K562 (cell line): ENCODE measurements around the gene ABCG2. TPM values are rescaled to one million over a fixed set of nuclear protein-coding genes. Genes with fewer than 3 reads are reported as not detected.

Source experiments
- ATAC-seq: fragments of 200-7000 bp; cut with Tn5 transposase; 3 replicates; pipeline ENCODE4 v1.9.1; 2020; ENCODE audit warnings: moderate library complexity
- BruUV-seq: library from RNA; stranded (reverse); fragments of 400-500 nt; replicated peaks from 2 replicates; lab custom pipeline; 2021; lab: Mats Ljungman, UMichigan
- CTCF ChIA-PET: fragments of 300-600 bp; formaldehyde crosslinking; extraction: SDS; loops from one replicate; lab custom pipeline; 2021; ENCODE audit warnings: low intra/inter-chr PET ratio; lab: Yijun Ruan, JAX
- POLR2A ChIA-PET: fragments of 300-600, 350-650 bp; sonication (Branson Sonifier 250); formaldehyde crosslinking; extraction: SDS; loops from one replicate; lab custom pipeline; 2021; ENCODE audit warnings: antibody characterized with exemption, inconsistent platforms; lab: Yijun Ruan, JAX
- DNase-seq, 4 experiments: peaks; one replicate each; pipeline versions ENCODE4 v3.0.0 to v3.0.0-alpha.2; 2011 to 2018; ENCODE audit warnings: low spot score in 3 of 4, mixed read lengths in 3 of 4; ENCODE audit errors: extremely low read depth in 1 of 4
- FAIRE-seq: peaks from 2 replicates; lab custom pipeline; 2011; peaks lifted over from hg19 to GRCh38; lab: Jason Lieb, UNC
- H2AFZ ChIP-seq: 2 replicates; pipeline ENCODE4 v1.6.0; 2011; ENCODE audit warnings: low read depth, low read length, control low read depth, inconsistent platforms
- H3K27ac ChIP-seq: fragments of 200-600 bp; 3 replicates; pipeline ENCODE4 v1.8.0; 2011; ENCODE audit warnings: low read depth, mild to moderate bottlenecking, control low read depth, inconsistent platforms, low read length, moderate library complexity, mixed read lengths; ENCODE audit errors: extremely low read depth
- H3K27me3 ChIP-seq, 2 experiments: fragments of 300-600 bp in 1 of 2; 2 replicates in 1 of 2; 3 replicates in 1 of 2; pipeline versions ENCODE4 v1.6.0 to v1.8.0; 2011; ENCODE audit warnings: inconsistent platforms in 2 of 2, low read length in 2 of 2, mild to moderate bottlenecking in 1 of 2, mixed read lengths in 1 of 2, moderate library complexity in 1 of 2; ENCODE audit not compliant: control insufficient read depth in 2 of 2, insufficient read depth in 2 of 2
- H3K36me3 ChIP-seq: fragments of 300-600 bp; 3 replicates; pipeline ENCODE4 v1.8.0; 2011; ENCODE audit warnings: mild to moderate bottlenecking, low read length, inconsistent platforms; ENCODE audit not compliant: control insufficient read depth, insufficient read depth
- H3K4me1 ChIP-seq, 2 experiments: fragments of 200-600 bp in 1 of 2; replicated peaks in 1 of 2; 2 replicates in 1 of 2; 3 replicates in 1 of 2; pipeline versions ENCODE4 v1.5.1 to v1.8.0; 2011; ENCODE audit warnings: inconsistent platforms in 2 of 2, low read length in 2 of 2, mild to moderate bottlenecking in 1 of 2, mixed read lengths in 1 of 2, moderate library complexity in 1 of 2; ENCODE audit not compliant: control insufficient read depth in 2 of 2, insufficient read depth in 2 of 2
- H3K4me2 ChIP-seq: 2 replicates; pipeline ENCODE4 v1.6.1; 2011; ENCODE audit warnings: low read length, control low read depth, inconsistent platforms, mixed read lengths; ENCODE audit not compliant: insufficient read depth
- H3K4me3 ChIP-seq: fragments of 200-600 bp; sonication (generic), shearing (Covaris generic); 2 replicates; pipeline ENCODE4 v1.5.1; 2016; ENCODE audit warnings: control low read depth, inconsistent platforms
- H3K79me2 ChIP-seq: fragments of 200-600 bp; 3 replicates; pipeline ENCODE4 v1.8.0; 2011; ENCODE audit warnings: low read length, inconsistent platforms; ENCODE audit not compliant: control insufficient read depth, insufficient read depth
- H3K9ac ChIP-seq, 2 experiments: 2 replicates each; pipeline versions ENCODE4 v1.6.0 to v1.6.1; 2011; ENCODE audit warnings: low read depth in 2 of 2, low read length in 2 of 2, control low read depth in 1 of 2, inconsistent platforms in 1 of 2, mild to moderate bottlenecking in 1 of 2, mixed read lengths in 1 of 2; ENCODE audit not compliant: insufficient read depth in 1 of 2
- H3K9me1 ChIP-seq: one replicate; pipeline ENCODE4 v1.6.0; 2011; ENCODE audit warnings: inconsistent platforms, mild to moderate bottlenecking, low read length, moderate library complexity; ENCODE audit not compliant: control insufficient read depth, insufficient read depth
- H3K9me3 ChIP-seq: replicated peaks from 2 replicates; pipeline ENCODE4 v1.5.1; 2011; ENCODE audit warnings: low read depth, low read length, inconsistent platforms; ENCODE audit not compliant: control insufficient read depth, insufficient read depth
- H4K20me1 ChIP-seq: replicated peaks from 2 replicates; pipeline ENCODE4 v1.6.1; 2011; ENCODE audit warnings: low read length, inconsistent platforms, mixed read lengths; ENCODE audit not compliant: control insufficient read depth, insufficient read depth
- ADNP ChIP-seq: fragments of 200-800 bp; sonication (Bioruptor generic); IDR thresholded peaks from 2 replicates; pipeline ENCODE4 v1.6.1; 2016; ENCODE audit warnings: missing genetic modification characterization, missing compliant biosample characterization
- CHCHD3 ChIP-seq: fragments of 250-450 bp; sonication (Bioruptor Pico); IDR thresholded peaks from 2 replicates; pipeline ENCODE4 v2.1.2; 2022; ENCODE audit warnings: mild to moderate bottlenecking
- DDX20 ChIP-seq: fragments of 450-650 bp; IDR thresholded peaks from 2 replicates; pipeline ENCODE4 v1.6.1; 2016; ENCODE audit warnings: missing genetic modification characterization, low read depth, mild to moderate bottlenecking, missing compliant biosample characterization, moderate library complexity
- FOXO4 ChIP-seq: fragments of 450-650 bp; formaldehyde crosslinking; IDR thresholded peaks from 2 replicates; pipeline ENCODE4 v1.4.0; 2020; ENCODE audit warnings: mild to moderate bottlenecking, moderate library complexity
- GMEB1 ChIP-seq: fragments of 250-450 bp; sonication (Bioruptor Pico); IDR thresholded peaks from 2 replicates; pipeline ENCODE4 v1.4.0; 2020; ENCODE audit warnings: mild to moderate bottlenecking
- HDAC2 ChIP-seq: fragments of 450-650 bp; IDR thresholded peaks from 2 replicates; pipeline ENCODE4 v1.6.1; 2016; ENCODE audit warnings: mild to moderate bottlenecking
- ZNF24 ChIP-seq: fragments of 450-650 bp; IDR thresholded peaks from 2 replicates; pipeline ENCODE4 v1.6.1; 2016
- WGBS: fragments of 100-300 bp; shearing (Covaris generic); methylation state at CpG from one replicate; pipeline ENCODE4 v1.1.6; 2016; ENCODE audit warnings: low coverage, mixed read lengths; ENCODE audit not compliant: insufficient coverage; ENCODE audit errors: missing lambda C conversion rate; 5-methylcytosine and 5-hydroxymethylcytosine counted together
- in situ Hi-C: fragments of 300-500 bp; cut with MboI; formaldehyde crosslinking; loops from 4 replicates; pipeline ENCODE4 v1.15.0; 2018; ENCODE audit warnings: inconsistent platforms, mixed read lengths
- intact Hi-C: fragments of 100-400 bp; cut with micrococcal nuclease; formaldehyde crosslinking; loops from 2 replicates; pipeline ENCODE4 v1.14.2; 2022
- polyA plus RNA-seq, 8 experiments: library from polyadenylated mRNA; depleted of rRNA in 4 of 8; stranded (reverse) in 5 of 8; unstranded in 3 of 8; fragments of >200 nt; fragmentation: Nextera tagmentation in 2 of 8; fragmentation: Illumina TruSeq in 1 of 8; extraction: Ambion mirVana in 2 of 8; extraction: Trizol in 1 of 8; gene quantifications; 2 replicates each; pipeline versions ENCODE4 v1.2.1 to v1.2.3, GENCODE V29; 2011 to 2014; ENCODE audit warnings: inconsistent platforms in 1 of 8, missing spikeins in 1 of 8
- total RNA-seq, 7 experiments: library from RNA; depleted of rRNA in 6 of 7; stranded (reverse); fragments of >200 nt in 6 of 7; fragmentation: Illumina TruSeq in 2 of 7; extraction: Trizol in 2 of 7; gene quantifications; 2 replicates each; pipeline versions ENCODE4 v1.2.1 to v1.2.3, GENCODE V29; 2011 to 2021; ENCODE audit warnings: low replicate concordance in 1 of 7
- TF ChIP-seq, protein P1 (sequence below): fragments of 250-450 bp; sonication (Bioruptor Pico); IDR thresholded peaks from 2 replicates; pipeline ENCODE4 v1.8.0; 2021; ENCODE audit warnings: mild to moderate bottlenecking, moderate library complexity
- TF ChIP-seq, protein P2 (sequence below), 2 experiments: fragments of 450-650 bp; formaldehyde crosslinking in 1 of 2; IDR thresholded peaks; 2 replicates each; pipeline versions ENCODE4 v1.4.0 to v1.6.1; 2014 to 2020; ENCODE audit warnings: mild to moderate bottlenecking in 2 of 2, borderline replicate concordance in 1 of 2, low read depth in 1 of 2

The ABCG2 gene
- total and polyA plus RNA-seq, 9 of the 15 experiments (the other 6 are each of a cell fraction or from before 2014, with no cell fraction given): 0.01 to 0.36 (median 0.11) TPM; not detected in 4

DNA sequence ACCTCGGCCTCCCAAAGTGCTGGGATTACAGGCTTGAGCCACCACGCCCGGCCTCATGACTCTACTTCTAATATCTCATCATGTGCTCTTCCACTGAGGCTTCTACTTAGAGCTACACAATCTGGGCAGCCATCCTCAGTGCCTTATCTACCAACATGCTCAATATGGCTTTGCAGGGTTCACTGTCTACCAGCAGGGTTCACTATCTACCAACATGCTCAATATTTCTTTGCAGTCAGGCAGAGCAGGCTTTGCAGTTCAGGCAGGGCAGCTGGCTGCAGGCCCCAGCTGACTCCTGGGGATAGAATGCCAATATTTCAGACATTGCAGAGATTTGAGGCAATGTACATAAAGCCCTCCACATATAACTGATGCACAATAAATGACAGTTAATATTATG is 103.5 kb downstream of the ABCG2 start:
- Histone ChIP-seq H3K4me3 (no peak overlapping the region), H4K20me1 (no peaks in the 10 kb centered on the region), H2AFZ (no peak overlapping the region), H3K4me2 (no peak overlapping the region), H3K9me1 (no peaks in the 10 kb centered on the region), H3K27ac (no peak overlapping the region), H3K4me1 (no peaks in the 10 kb centered on the region), H3K9me3 (no peaks in the 10 kb centered on the region), H3K9ac (no peak overlapping the region), H3K27me3 (no peaks in the 10 kb centered on the region), H3K36me3 (no peaks in the 10 kb centered on the region), H3K79me2 (no peaks in the 10 kb centered on the region)
- peak; percentile 65 for FAIRE-seq
- intact Hi-C loops (loop anchor here (1.0 kb wide), 1 partner anchor 157 kb away; no protein-coding TSS in a partner anchor), in situ Hi-C loops (no loop called here)
- no TSS peak for BruUV-seq
- peak; percentile 10 to 34 (median 13) for DNase-seq
- POLR2A ChIA-PET: interaction anchor here (0.6 kb wide), 1 partner anchor 13 kb away, joined by 3 read pairs; no protein-coding TSS in a partner anchor
- ATAC-seq: peak; percentile 91
- CTCF ChIA-PET: interaction anchor here (1.9 kb wide), 1 partner anchor 157 kb away, joined by 6 read pairs; no protein-coding TSS in a partner anchor
- WGBS: 0% methylated on average over 2 of the region's 3 CpGs
- TF ChIP-seq FOXO4 (CRISPR knock-in tag) (no peak), CHCHD3 (CRISPR knock-in tag) (no peak), GMEB1 (CRISPR knock-in tag) (no peak), ADNP (tag) (no peak), HDAC2 (no peak), ZNF24 (no peak), DDX20 (tag) (no peak)
- TF ChIP-seq, protein P1, sequence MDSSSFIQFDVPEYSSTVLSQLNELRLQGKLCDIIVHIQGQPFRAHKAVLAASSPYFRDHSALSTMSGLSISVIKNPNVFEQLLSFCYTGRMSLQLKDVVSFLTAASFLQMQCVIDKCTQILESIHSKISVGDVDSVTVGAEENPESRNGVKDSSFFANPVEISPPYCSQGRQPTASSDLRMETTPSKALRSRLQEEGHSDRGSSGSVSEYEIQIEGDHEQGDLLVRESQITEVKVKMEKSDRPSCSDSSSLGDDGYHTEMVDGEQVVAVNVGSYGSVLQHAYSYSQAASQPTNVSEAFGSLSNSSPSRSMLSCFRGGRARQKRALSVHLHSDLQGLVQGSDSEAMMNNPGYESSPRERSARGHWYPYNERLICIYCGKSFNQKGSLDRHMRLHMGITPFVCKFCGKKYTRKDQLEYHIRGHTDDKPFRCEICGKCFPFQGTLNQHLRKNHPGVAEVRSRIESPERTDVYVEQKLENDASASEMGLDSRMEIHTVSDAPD (CRISPR knock-in tag): no peak
- TF ChIP-seq, protein P2, sequence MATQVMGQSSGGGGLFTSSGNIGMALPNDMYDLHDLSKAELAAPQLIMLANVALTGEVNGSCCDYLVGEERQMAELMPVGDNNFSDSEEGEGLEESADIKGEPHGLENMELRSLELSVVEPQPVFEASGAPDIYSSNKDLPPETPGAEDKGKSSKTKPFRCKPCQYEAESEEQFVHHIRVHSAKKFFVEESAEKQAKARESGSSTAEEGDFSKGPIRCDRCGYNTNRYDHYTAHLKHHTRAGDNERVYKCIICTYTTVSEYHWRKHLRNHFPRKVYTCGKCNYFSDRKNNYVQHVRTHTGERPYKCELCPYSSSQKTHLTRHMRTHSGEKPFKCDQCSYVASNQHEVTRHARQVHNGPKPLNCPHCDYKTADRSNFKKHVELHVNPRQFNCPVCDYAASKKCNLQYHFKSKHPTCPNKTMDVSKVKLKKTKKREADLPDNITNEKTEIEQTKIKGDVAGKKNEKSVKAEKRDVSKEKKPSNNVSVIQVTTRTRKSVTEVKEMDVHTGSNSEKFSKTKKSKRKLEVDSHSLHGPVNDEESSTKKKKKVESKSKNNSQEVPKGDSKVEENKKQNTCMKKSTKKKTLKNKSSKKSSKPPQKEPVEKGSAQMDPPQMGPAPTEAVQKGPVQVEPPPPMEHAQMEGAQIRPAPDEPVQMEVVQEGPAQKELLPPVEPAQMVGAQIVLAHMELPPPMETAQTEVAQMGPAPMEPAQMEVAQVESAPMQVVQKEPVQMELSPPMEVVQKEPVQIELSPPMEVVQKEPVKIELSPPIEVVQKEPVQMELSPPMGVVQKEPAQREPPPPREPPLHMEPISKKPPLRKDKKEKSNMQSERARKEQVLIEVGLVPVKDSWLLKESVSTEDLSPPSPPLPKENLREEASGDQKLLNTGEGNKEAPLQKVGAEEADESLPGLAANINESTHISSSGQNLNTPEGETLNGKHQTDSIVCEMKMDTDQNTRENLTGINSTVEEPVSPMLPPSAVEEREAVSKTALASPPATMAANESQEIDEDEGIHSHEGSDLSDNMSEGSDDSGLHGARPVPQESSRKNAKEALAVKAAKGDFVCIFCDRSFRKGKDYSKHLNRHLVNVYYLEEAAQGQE (IDR thresholded peaks at IDR 0.05; ENCODE audit: borderline replicate concordance): peak; percentile 40; the same call in 1 of the 2 replicates
- TF ChIP-seq, protein P2 (CRISPR knock-in tag; IDR thresholded peaks at IDR 0.05; ENCODE audit: low read depth): no peak
